AML-193 (cell line): ENCODE data around the gene SEZ6L.

ENCODE experiments used
- DNase-seq, 2 experiments: peaks; one replicate each; lab custom pipeline; 2025; lab: John Stamatoyannopoulos, UW

The SEZ6L gene

GRCh38 chr22:26169315-26170111, at the start of gene SEZ6L:
SEZ6L (plus strand) TSS chr22:26169462; CDS start chr22:26169670, 208 bp downstream.
- no peak for DNase-seq

- DNase-seq = no peak
Observed at GRCh38 chr22:26122920-26123468, 46.3 kb upstream of the SEZ6L start.

- DNase-seq = no peak
Observed at GRCh38 chr22:26124991-26125725, 44.1 kb upstream of the SEZ6L start.

DNA sequence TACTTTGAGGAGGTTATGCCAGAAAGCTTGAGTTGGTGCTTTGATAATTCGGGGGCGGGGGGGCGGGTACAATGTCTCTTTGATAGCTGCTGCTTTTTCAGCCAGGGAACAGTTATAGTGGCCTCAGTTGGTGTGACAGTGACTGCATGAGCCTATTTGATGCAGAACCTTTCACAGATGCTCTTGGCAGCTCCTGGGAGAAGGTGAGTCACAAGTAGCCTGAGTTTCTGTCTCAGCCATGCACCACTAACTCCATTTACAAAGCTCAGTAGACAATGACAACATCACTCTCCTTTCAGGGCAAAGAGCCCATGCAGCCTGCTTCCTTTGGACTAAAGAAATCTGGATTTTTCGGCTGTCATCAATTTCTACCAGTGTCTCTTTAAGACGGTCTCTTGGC, 42.1 kb upstream of the SEZ6L start:
- DNase-seq = no peak

DNA sequence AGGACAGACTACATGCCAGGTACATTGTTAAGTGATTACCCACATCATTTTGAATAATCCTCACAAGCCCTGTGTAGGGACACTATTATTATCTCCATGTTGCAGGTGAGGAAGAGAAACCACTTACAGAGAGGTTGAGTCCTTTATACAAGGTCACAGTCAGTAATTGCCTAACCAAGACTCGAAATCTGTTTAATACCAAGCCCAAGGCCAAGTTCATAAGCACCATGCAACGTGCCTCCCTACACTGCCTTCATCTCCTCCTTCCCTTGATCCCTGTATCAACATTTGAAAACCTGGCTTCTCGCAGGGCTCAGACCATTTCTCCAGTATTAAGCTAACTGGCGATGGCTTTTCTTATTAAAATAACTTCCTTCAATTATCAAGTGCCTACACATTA, 41.7 kb upstream of the SEZ6L start:
- DNase-seq = no peak

- DNase-seq = no peak
Observed at GRCh38 chr22:26131589-26132154, 37.6 kb upstream of the SEZ6L start.

DNA sequence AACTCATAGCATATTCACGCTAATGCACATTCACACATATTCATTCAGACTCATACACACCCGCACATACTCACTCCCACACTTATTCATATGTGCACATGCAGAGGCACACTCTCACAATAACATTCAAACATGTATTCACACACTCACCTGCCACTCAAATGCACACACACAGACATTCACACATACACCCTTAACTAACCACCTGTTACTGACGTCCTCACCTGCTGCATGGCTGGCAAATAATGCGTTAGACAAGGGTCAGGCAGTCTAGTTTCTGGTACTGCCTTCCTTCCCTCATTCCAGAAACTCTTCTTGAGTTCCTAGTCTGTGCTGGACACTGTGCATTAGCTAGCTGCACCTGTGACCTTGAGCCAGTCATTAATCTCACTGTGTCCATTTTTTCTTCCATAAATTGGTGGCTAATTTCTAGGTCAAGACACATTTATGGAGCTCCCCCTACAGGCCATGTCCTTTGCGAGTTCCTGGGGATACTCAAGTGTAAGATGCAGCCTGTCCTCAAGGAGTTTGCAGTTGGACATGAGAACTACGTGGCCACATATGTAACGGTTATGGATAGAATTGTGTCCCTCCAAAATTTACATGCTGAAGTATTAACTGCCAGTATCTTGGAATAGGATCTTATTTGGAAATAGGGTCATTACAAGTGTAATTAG, 34.5 kb upstream of the SEZ6L start:
- DNase-seq = peak in 1 of 2 experiments; percentile 0

GRCh38 chr22:26135806-26136205, 33.5 kb upstream of the SEZ6L start:
- no peak for DNase-seq

DNA sequence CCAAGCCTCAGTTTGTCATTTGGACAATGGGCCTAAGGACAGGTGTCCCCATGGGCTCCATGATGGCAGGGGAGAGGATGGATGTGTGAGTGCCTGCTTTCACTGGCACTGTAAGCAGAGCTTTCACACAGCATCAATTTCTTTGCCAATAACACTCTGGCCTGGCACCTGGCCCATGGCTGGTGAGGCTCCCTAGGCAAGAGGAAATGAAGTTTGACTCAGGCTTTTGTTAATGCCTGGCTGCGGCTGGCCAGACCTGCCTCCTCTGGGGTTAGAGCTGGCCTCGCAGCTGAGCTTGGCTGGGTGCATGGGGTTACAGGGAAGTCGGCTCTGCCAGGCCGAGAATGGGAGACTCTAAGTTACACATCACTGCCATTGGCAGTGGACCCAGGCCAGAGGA, 30.0 kb upstream of the SEZ6L start:
- DNase-seq = no peak

- DNase-seq = no peak
Observed at GRCh38 chr22:26141831-26142230, 27.4 kb upstream of the SEZ6L start.

- no peak for DNase-seq
Observed at GRCh38 chr22:26143806-26144325, 25.4 kb upstream of the SEZ6L start.

- DNase-seq = no peak
Observed at GRCh38 chr22:26159886-26160285, 9.4 kb upstream of the SEZ6L start.

- DNase-seq = no peak
Observed at GRCh38 chr22:26161746-26162145, 7.5 kb upstream of the SEZ6L start.

GRCh38 chr22:26162926-26163325, 6.3 kb upstream of the SEZ6L start:
- DNase-seq = no peak

DNA sequence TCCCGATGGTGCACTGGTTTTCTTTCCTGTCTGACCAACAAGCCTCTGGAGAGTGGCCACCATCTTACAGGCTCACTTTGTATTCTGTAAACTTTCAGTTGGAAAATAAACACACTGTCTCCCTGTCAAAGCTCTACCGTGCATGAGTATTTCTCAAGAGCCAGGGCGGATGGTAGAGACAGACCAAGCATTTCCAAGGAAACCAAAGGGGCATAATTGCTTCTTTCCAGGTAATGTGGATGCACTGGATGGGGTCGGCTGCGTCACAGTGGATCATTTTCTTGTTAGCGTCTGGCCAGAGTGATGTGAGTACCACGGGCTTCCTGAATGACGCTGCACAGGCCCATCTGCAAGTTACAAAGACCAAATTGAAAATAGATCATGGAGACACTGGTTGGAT, 5.1 kb upstream of the SEZ6L start:
- DNase-seq = no peak

GRCh38 chr22:26168330-26168851, 871 bp upstream of the SEZ6L start:
- DNase-seq = no peak

GRCh38 chr22:26168939-26169314, 335 bp upstream of the SEZ6L start:
- DNase-seq = no peak

DNA sequence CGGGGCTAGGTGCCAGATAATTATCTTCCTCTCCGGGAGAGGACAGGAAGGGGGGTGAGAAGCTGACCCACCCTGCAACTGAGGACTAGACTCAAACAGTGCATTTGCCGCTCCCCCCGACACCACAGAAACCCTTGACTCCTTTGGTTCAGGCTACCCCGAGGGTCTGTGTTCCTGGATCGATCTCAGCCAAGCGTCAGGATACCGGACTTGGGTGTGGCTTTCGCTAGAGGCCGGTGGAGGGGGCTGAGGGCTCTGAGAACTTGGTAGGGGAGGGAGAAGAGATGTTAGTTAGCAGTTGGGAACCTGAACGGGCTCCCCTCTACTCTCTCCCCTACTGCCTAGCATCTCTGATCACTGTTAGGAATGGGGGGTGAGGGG, 840 bp downstream of the SEZ6L start:
- DNase-seq = no peak

DNA sequence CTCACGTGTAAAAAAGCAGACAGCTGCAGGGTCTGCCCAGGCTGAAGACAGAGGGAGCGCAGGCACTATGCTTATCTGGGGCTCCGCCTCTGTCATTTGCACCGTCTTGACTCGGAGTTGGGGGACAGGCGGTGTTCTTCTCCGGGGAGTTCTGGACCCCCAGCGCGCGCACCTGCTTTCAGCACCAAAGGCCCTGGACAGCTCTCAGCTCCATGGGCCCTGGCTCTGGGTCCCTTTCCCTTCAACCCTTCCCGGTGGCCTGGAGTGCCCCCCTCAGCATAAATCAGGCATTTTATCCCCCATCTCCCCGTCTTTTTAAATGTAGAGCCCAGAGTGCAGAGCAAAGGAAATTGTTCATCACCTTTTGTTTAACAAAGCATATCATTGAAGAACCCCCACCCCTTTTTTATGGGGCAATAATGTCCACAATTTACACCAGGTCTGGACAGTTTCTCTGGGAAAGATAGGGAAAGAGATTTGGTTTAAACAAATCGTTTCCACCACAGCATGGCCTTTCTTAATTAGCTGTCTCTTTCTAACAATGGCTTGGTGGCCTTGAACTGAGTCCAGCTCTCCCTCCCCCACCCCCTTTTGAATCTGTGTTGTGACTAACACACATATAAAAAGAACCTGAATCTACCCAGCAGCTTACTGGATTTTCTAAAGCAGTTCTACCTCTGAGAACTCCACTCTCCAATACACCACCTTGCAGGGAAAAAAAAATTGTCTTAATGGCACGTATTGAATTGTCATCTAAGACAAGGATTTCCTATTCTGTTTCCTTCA, 1.7 kb downstream of the SEZ6L start:
- no peak for DNase-seq

- peak; percentile 9 to 22 for DNase-seq
Observed at GRCh38 chr22:26172389-26172990, 3.2 kb downstream of the SEZ6L start.

GRCh38 chr22:26174280-26174679, 5.0 kb downstream of the SEZ6L start:
- no peak for DNase-seq
